Uterus (tissue), 2 donors: Measurements from ENCODE around the gene INKA1.

Source experiments
- POLR2A ChIP-seq, 2 donors: fragments of 450-650 bp; IDR thresholded peaks; one replicate each; pipeline ENCODE4 v1.6.1; 2016; ENCODE audit warnings: antibody characterized with exemption in 2 of 2, mild to moderate bottlenecking in 1 of 2, moderate library complexity in 1 of 2
- TF ChIP-seq, protein P1 (sequence below), 4 experiments: fragments of 200-600 bp in 2 of 4; fragments of 450-650 bp in 2 of 4; sonication (generic) in 2 of 4; IDR thresholded peaks; one replicate each; pipeline ENCODE4 v1.5.1; 2016 to 2019; ENCODE audit warnings: antibody characterized with exemption in 4 of 4, mild to moderate bottlenecking in 2 of 4, moderate library complexity in 1 of 4

- TF ChIP-seq POLR2A (IDR thresholded peaks at IDR 0.05), result no peak
- TF ChIP-seq, protein P1, sequence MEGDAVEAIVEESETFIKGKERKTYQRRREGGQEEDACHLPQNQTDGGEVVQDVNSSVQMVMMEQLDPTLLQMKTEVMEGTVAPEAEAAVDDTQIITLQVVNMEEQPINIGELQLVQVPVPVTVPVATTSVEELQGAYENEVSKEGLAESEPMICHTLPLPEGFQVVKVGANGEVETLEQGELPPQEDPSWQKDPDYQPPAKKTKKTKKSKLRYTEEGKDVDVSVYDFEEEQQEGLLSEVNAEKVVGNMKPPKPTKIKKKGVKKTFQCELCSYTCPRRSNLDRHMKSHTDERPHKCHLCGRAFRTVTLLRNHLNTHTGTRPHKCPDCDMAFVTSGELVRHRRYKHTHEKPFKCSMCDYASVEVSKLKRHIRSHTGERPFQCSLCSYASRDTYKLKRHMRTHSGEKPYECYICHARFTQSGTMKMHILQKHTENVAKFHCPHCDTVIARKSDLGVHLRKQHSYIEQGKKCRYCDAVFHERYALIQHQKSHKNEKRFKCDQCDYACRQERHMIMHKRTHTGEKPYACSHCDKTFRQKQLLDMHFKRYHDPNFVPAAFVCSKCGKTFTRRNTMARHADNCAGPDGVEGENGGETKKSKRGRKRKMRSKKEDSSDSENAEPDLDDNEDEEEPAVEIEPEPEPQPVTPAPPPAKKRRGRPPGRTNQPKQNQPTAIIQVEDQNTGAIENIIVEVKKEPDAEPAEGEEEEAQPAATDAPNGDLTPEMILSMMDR (IDR thresholded peaks at IDR 0.05), result no peak
Measured at GRCh38 chr3:49806850-49807249, 3.8 kb downstream of the INKA1 start.
